GM12892 (cell line): ENCODE measurements around the gene MPV17L2.

ENCODE experiments used
- POLR2A ChIP-seq: IDR thresholded peaks from 2 replicates; pipeline ENCODE4 v1.6.1; 2011; ENCODE audit warnings: low read depth, low read length, control low read depth
- POLR2AphosphoS5 ChIP-seq: IDR thresholded peaks from 2 replicates; pipeline ENCODE4 v1.6.1; 2011; ENCODE audit warnings: low read depth, low read length, control low read depth
- TAF1 ChIP-seq: IDR thresholded peaks from 2 replicates; pipeline ENCODE4 v1.6.1; 2011; ENCODE audit warnings: low read depth, mild to moderate bottlenecking, control low read depth, low read length, borderline replicate concordance

DNA sequence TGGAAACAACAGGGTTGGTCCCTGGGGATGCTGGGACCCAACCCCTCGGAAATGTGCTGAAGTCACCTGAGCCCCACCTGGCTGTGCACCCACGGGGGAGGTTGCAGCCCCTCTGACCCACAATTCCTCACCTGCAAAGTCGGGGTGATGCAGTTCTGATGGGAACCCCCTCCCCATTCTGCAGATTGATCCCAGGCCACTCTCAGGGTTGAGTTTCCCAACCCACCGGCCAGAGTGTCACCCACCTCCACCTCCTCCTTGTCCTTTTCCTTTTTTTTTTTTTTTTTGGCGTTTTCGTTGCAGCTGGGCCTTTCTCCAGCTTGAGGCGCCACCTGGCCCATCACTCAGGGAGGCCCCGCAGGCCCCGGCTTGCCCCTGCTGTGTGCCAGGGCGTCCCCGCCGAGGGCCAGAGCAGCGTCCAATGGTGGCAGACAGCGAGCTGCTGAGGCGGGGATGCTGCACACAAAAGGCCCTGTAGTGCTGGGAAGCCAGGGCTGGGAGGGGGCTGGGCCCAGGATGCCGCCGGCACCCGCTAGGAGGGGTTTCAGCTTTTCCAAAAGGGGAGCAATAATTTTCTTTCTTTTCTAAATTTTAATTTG lies 35.5 kb upstream of the MPV17L2 start:
- no peak for TF ChIP-seq POLR2A
- no peak for TF ChIP-seq TAF1
- TF ChIP-seq POLR2AphosphoS5, result no peak; the same call in 1 of the 2 replicates
